ENCODE data around the gene LY6G5B.

DNA sequence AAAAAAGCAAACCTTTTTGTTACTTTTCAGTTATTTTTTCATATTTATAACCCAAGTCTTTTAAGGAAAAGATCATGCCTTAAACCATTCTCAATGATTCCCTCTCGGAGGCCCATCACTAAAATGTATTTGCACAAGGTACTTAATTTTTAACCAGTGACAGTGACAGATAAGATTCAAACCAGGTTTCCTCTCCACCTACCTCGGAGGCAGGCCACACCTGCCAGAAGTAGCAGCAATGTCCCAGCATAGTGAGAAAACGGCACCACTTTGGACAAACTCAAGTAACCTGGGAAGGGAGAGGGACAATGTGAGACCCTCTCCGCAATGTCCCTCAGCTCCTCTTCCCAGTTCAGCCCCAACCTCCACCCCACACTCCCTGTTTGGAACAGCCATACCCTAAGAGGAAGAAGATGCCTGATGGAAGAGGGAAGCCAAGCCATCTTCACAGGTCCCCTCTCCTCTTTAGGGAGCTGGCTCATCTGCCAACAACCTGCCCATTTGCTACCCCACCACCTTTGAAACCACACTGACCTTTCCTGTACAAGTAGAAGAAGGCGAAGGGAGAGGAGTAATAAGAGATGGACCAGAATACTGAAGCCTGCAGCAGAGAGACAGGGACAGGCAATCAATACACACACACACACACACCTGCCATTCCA, 31.1 kb downstream of the LY6G5B start:
- TF ChIP-seq CTCF (IDR thresholded peaks at IDR 0.05) (no peak), EZH2 (IDR thresholded peaks at IDR 0.05; ENCODE audit: borderline replicate concordance, insufficient read depth, low read depth, low read length, poor library complexity, severe bottlenecking) (no peak)
